Keratinocyte (primary cell): ENCODE results near the gene TSKU. TPM values are rescaled to one million over a fixed set of nuclear protein-coding genes. Genes with fewer than 3 reads are reported as not detected.

Experiments used
- DNase-seq: peaks from one replicate; pipeline ENCODE4 v3.0.0-alpha.2; 2011; ENCODE audit warnings: low read depth, missing footprints, low spot score
- FAIRE-seq: peaks from 2 replicates; lab custom pipeline; 2011; peaks lifted over from hg19 to GRCh38; lab: Jason Lieb, UNC
- H2AFZ ChIP-seq: 2 replicates; pipeline ENCODE4 v1.6.0; 2012; ENCODE audit warnings: low read length, control low read depth, inconsistent platforms; ENCODE audit not compliant: control insufficient read depth
- H3K27ac ChIP-seq: 2 replicates; pipeline ENCODE4 v1.5.1; 2011; ENCODE audit warnings: low read length; ENCODE audit not compliant: control insufficient read depth, insufficient read depth
- H3K27me3 ChIP-seq: 3 replicates; pipeline ENCODE4 v1.6.0; 2011; ENCODE audit warnings: low read length; ENCODE audit not compliant: control insufficient read depth, insufficient read depth; ENCODE audit errors: extremely low read depth
- H3K36me3 ChIP-seq, 2 experiments: 2 replicates in 1 of 2; 3 replicates in 1 of 2; pipeline ENCODE4 v1.5.1; 2011; ENCODE audit warnings: low read length in 2 of 2, mild to moderate bottlenecking in 1 of 2; ENCODE audit not compliant: control insufficient read depth in 2 of 2, insufficient read depth in 2 of 2; ENCODE audit errors: extremely low read depth in 1 of 2
- H3K4me1 ChIP-seq: 3 replicates; pipeline ENCODE4 v1.5.1; 2011; ENCODE audit warnings: low read length; ENCODE audit not compliant: control insufficient read depth, insufficient read depth; ENCODE audit errors: extremely low read depth
- H3K4me2 ChIP-seq: 3 replicates; pipeline ENCODE4 v1.6.0; 2011; ENCODE audit warnings: low read depth, low read length; ENCODE audit not compliant: control insufficient read depth, insufficient read depth; ENCODE audit errors: extremely low read depth
- H3K4me3 ChIP-seq, 3 experiments: fragments of 200-600 bp in 1 of 3; sonication (generic) in 1 of 3; 2 replicates in 2 of 3; 3 replicates in 1 of 3; pipeline ENCODE4 v1.5.1; 2011 to 2016; ENCODE audit warnings: low read length in 3 of 3, mild to moderate bottlenecking in 3 of 3, control low read depth in 2 of 3, inconsistent platforms in 1 of 3, low read depth in 1 of 3, mixed read lengths in 1 of 3, mixed run types in 1 of 3, moderate library complexity in 1 of 3; ENCODE audit not compliant: control insufficient read depth in 2 of 3, insufficient read depth in 2 of 3; ENCODE audit errors: extremely low read depth in 1 of 3
- H3K79me2 ChIP-seq: 2 replicates; pipeline ENCODE4 v1.6.0; 2012; ENCODE audit warnings: low read length; ENCODE audit not compliant: control insufficient read depth, insufficient read depth
- H3K9ac ChIP-seq: 3 replicates; pipeline ENCODE4 v1.6.0; 2011; ENCODE audit warnings: low read length; ENCODE audit not compliant: control insufficient read depth, insufficient read depth; ENCODE audit errors: extremely low read depth
- H3K9me1 ChIP-seq: 3 replicates; pipeline ENCODE4 v1.6.0; 2011; ENCODE audit warnings: low read length; ENCODE audit not compliant: control insufficient read depth, insufficient read depth; ENCODE audit errors: extremely low read depth
- H3K9me3 ChIP-seq: 2 replicates; pipeline ENCODE4 v1.5.1; 2012; ENCODE audit warnings: low read depth, low read length; ENCODE audit not compliant: control insufficient read depth
- H4K20me1 ChIP-seq: 3 replicates; pipeline ENCODE4 v1.6.0; 2011; ENCODE audit warnings: low read length; ENCODE audit not compliant: control insufficient read depth, insufficient read depth; ENCODE audit errors: extremely low read depth
- EZH2 ChIP-seq: IDR thresholded peaks from one replicate; pipeline ENCODE4 v1.6.1; 2012; ENCODE audit warnings: inconsistent platforms, mild to moderate bottlenecking, low read length, moderate library complexity
- dilution Hi-C: fragments of 300-500 bp; cut with MboI; formaldehyde crosslinking; loops from one replicate; pipeline ENCODE4 v1.7.0; 2020; ENCODE audit warnings: low sequenced_read_pairs; ENCODE audit not compliant: extremely low pct_ligation_motif_present
- polyA plus RNA-seq, 5 experiments: library from polyadenylated mRNA; depleted of rRNA in 3 of 5; stranded (reverse) in 3 of 5; stranded (forward) in 1 of 5; unstranded in 1 of 5; fragments of >200 nt; gene quantifications; 1 replicate in 1 of 5; 2 replicates in 3 of 5; 3 replicates in 1 of 5; pipeline versions ENCODE4 v1.2.1 to v1.2.3, GENCODE V29; 2011 to 2012; ENCODE audit warnings: missing spikeins in 2 of 5, low read depth in 1 of 5, low replicate concordance in 1 of 5
- TF ChIP-seq, protein P1 (sequence below), 3 experiments: IDR thresholded peaks in 1 of 3; conservative IDR thresholded peaks in 1 of 3; optimal IDR thresholded peaks in 1 of 3; 2 replicates in 2 of 3; 3 replicates in 1 of 3; pipeline versions ENCODE3 to v1.5.1; 2011; ENCODE audit warnings: low read length in 3 of 3, mild to moderate bottlenecking in 3 of 3, moderate library complexity in 2 of 3, control low read depth in 1 of 3, inconsistent platforms in 1 of 3; ENCODE audit not compliant: insufficient read depth in 2 of 3; ENCODE audit errors: extremely low read depth in 1 of 3

TSKU gene
- polyA plus RNA-seq, 1 donor (not counting 4 experiments of a cell fraction or from before 2014, with no cell fraction given), result 22.8 TPM

DNA sequence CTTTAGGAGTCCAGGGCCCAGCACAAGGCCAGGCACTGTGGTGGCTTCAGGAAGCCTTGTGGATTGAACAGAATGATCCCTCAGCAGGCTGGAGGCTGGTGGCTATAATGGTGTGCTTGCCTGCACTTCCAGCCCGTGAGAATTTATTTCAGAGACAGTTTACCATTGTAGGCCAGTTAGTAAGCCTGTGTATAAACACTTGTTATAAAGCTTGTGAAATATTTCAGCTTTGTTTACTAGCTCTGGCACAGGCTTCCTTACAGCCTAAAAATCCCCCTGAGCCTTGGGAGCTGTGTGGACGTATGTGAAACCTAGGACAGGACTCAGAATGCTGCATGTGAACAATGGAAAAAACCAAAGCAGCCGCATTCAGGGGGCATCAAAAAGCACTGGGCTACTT is 51.0 kb downstream of the TSKU start:
- TF ChIP-seq EZH2, result no peak
- TF ChIP-seq, protein P1, sequence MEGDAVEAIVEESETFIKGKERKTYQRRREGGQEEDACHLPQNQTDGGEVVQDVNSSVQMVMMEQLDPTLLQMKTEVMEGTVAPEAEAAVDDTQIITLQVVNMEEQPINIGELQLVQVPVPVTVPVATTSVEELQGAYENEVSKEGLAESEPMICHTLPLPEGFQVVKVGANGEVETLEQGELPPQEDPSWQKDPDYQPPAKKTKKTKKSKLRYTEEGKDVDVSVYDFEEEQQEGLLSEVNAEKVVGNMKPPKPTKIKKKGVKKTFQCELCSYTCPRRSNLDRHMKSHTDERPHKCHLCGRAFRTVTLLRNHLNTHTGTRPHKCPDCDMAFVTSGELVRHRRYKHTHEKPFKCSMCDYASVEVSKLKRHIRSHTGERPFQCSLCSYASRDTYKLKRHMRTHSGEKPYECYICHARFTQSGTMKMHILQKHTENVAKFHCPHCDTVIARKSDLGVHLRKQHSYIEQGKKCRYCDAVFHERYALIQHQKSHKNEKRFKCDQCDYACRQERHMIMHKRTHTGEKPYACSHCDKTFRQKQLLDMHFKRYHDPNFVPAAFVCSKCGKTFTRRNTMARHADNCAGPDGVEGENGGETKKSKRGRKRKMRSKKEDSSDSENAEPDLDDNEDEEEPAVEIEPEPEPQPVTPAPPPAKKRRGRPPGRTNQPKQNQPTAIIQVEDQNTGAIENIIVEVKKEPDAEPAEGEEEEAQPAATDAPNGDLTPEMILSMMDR (optimal IDR thresholded peaks at IDR 0.05 in 1 of 3, IDR thresholded peaks at IDR 0.05 in 1 of 3, conservative IDR thresholded peaks at IDR 0.05 in 1 of 3; ENCODE audit: extremely low read depth in 1 of 3, insufficient read depth in 2 of 3, low read length in 3 of 3), result no peak
- H3K9ac ChIP-seq, result no peak overlapping the region
- no peaks in the 10 kb centered on the region for H3K9me1 ChIP-seq
- H3K36me3 ChIP-seq, result no peaks in the 10 kb centered on the region
- no peaks in the 10 kb centered on the region for H3K27me3 ChIP-seq
- H3K4me3 ChIP-seq, result no peak overlapping the region
- H2AFZ ChIP-seq, result no peak overlapping the region
- H3K27ac ChIP-seq, result no peak overlapping the region
- DNase-seq (no peak), FAIRE-seq (no peak)
- peaks cover 17% of the 10 kb centered on the region for H3K4me1 ChIP-seq
- no peaks in the 10 kb centered on the region for H3K79me2 ChIP-seq
- dilution Hi-C loops, result no loop called here
- no peak overlapping the region for H3K4me2 ChIP-seq
- H4K20me1 ChIP-seq, result no peaks in the 10 kb centered on the region
- no peaks in the 10 kb centered on the region for H3K9me3 ChIP-seq

DNA sequence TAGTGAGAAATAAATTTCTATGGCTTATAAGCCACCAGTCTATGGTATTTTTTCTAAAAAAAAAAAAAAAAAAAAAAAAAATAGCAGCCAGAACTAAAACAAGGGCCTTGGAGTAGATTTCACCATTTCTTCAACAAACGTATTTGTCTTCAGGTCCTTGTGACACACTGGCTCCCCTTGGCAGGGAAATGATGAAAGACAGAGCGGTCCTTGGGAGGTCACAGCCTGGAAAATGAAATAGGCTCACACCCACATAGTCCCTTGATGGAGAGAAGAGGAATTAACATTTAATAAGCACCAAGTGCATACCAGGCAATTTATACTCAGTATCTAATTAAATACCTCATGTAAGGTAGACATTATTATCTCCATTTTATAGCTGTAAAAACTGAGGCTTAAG is 51.9 kb downstream of the TSKU start:
- FAIRE-seq, result no peak

More for the DNA sequence above, 51.9 kb downstream of the TSKU start:
- H3K27me3 ChIP-seq, result no peaks in the 10 kb centered on the region
- H3K9ac ChIP-seq, result no peak overlapping the region
- no peak overlapping the region for H3K4me3 ChIP-seq
- TF ChIP-seq EZH2, result no peak
- H3K36me3 ChIP-seq, result no peaks in the 10 kb centered on the region
- H3K4me1 ChIP-seq, result peaks cover 21% of the 10 kb centered on the region
- dilution Hi-C loops, result no loop called here
- no peaks in the 10 kb centered on the region for H3K9me3 ChIP-seq
- H3K9me1 ChIP-seq, result no peaks in the 10 kb centered on the region
- no peaks in the 10 kb centered on the region for H4K20me1 ChIP-seq
- no peak overlapping the region for H3K27ac ChIP-seq
- H2AFZ ChIP-seq, result no peak overlapping the region
- H3K4me2 ChIP-seq, result no peak overlapping the region
- H3K79me2 ChIP-seq, result no peaks in the 10 kb centered on the region
- DNase-seq, result no peak
